Activated CD4-positive, alpha-beta T cell treated with anti-CD3 and anti-CD28 coated beads for 48 hours (primary cell): ENCODE measurements around the gene SPSB4.
A peak's percentile ranks its signal among the peaks of the same experiment; 100 is the strongest.
"Not testable (repeated sequence)": the region's sequence is repeated elsewhere in the genome, so short reads cannot be mapped to it uniquely, and the experiment has no call there.

Source experiments
- DNase-seq: peaks from one replicate; pipeline ENCODE4 v3.0.0-alpha.2; 2020

The SPSB4 gene

GRCh38 chr3:141096981-141097380 lies 45.8 kb downstream of the SPSB4 start:
- no peak for DNase-seq

GRCh38 chr3:141100112-141100511 lies 49.0 kb downstream of the SPSB4 start:
- no peak for DNase-seq

DNA sequence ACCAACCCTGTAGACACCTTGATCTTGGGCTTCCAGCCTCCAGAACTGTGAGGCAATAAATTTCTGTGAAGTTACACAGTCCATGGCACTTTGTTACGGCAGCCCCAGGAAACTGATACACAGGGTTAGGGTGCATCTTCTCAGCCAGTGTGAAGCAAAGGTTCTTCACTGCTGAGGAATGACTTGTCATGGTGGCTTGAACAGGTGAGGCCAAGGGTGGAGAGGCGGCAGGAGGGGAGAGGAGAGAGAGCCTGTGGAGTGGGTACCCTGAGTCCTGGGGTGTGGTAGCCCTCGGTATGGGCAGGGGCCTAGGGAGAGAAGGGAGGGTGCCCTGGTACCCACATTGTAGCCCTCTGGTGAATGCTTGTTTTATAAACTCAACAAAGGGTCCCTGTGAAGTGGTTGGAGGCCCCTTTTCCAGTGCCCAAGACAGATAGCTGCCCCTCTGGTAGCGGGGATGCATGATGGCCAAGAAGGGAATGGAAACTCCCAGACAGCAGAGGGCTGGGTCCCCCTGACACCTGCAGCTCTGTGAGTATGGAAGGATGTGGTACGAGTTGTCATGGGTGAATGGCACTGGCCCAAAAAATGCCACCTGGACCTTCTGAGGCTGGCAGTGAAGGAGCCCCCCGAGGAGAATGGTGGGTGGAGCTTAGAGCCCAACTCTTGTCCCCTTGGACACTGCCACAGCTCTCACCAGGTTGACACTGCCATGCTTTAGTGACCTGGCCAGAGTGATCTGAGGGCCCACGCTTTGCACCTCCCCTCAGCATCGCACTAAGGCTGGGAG lies 49.6 kb downstream of the SPSB4 start:
- DNase-seq, result no peak

- no peak for DNase-seq
These were observed 51.2 kb downstream of the SPSB4 start for GRCh38 chr3:141102372-141102771.

DNA sequence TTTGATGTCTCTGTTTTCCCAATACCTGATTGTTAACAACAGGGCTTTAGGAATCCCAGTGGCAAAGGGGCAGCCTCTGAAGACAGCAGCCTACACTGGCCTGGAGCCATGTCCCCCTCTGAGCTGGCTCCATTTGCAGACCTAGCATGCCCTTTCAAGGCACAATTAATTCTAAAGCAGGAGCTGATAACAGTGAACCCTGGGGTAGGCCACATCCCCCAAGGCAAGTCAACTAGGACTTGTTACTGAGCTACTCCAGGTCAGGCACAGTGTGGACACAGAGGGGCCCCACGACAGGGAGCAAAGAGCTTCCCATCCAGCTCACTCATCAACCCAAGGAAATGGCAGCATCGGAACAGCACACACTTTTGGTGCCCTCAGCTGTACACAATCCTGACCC lies 51.9 kb downstream of the SPSB4 start:
- DNase-seq, result no peak

GRCh38 chr3:141103503-141103902 lies 52.4 kb downstream of the SPSB4 start:
- DNase-seq, result no peak

DNA sequence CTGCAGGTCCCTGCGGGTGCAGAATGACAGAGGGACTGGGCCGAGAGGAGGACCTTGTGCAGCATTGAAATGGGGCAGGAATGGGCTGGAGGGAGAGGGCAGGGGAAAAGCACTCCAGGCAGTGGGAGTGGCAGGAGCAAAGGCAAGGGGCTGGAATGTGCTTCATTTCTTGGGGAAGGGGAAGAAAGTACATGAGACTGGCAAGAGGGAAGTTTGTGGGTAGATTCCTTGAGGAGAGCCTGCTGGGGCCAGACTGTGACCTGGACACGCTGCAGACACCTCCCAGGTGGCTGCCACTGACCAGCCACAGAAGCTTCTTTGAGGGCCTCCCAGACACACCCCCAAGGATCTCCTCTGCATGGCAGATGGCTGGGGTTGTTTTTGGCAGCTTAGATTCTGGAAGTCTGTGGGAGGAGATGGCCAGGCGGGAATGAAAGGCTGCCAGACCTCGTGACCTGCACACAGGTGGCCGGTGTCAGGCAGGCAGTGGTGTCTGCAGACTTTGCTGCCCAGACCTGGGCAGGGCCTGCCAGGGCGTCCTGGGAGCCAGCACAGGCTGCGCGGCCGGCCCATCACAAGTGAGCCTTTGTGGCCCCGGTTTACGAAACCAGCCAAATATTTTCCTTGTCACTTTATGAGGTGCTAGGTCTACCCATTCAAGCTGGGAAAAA lies 53.1 kb downstream of the SPSB4 start:
- DNase-seq, result no peak

DNA sequence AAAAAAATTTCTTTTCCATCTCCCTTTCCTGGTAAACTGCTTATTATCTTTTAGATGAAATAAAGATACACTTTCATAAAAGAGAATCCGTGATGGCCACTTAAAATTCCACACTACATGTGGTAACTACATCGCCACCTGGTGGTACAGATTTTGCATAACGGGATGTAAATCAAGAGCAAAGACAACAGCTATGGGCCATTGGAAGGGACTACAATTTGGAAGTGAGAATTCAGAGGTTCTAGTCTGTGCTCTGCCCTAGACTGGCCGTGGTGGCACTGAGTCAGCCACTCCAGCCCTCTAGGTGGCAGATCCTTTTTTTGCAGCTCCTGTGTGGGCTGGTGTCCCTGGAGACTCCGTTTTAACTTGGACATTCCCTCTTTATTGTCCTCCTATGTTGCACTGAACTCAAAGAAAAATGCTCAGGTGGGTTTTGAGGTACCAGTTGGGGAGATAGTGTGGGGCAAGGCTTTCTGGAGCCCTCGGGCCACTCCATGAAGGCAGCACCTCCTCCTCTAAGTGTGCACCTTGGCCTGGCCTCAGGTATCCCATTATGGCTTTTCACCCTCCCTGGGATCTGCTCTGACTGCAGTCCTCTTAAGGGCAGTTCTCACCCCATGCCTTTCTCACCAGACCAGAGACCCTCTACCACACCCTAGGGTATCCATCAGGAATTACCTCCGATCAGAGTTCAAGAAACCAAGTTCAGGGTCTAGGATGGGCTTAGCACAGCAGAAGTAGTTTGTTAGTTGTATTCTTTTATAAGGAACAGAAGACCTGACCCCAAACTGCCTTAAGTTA lies 54.9 kb downstream of the SPSB4 start:
- peak; percentile 74 for DNase-seq

- no peak for DNase-seq
These were observed 55.7 kb downstream of the SPSB4 start for GRCh38 chr3:141106842-141107241.

GRCh38 chr3:141108039-141108438 lies 56.9 kb downstream of the SPSB4 start:
- DNase-seq, result no peak

DNA sequence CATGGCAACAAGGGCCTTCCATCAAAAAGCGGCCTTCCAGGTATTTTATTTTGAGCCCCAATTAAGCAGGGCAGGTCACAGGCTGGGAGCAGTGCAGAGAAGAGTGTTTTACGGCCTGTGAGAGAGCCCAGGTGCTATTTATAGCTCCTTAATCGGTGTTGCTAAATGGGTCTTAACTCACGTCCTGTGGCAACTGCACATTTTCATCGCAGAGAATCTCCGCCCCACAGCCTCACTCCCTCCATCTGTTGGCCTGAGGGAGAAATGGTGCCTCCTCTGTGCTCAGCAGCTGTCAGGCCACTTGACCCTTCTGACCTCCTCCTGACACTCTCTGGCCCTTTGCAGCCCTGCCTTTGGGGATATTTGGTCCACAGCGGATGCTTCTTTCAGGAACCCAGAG lies 58.6 kb downstream of the SPSB4 start:
- no peak for DNase-seq

DNA sequence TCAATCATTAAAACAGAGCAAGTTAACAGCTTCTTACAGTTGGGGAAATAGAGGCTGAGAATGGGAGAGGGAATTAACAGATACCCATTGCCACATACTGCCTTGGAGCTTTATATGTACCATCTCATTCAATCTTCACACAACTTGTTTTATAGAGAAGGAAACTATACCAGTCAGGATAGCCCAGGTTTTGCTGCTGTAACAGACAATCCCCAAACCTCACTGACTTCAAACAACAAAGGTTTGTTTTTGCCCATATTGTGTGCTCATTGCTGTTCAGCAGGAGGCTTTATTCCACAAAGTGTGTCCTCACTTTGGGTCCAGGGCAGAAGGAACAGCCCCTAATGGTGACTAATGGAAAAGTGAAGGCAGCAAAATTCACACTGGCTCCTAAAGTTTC lies 59.2 kb downstream of the SPSB4 start:
- no peak for DNase-seq

GRCh38 chr3:141111364-141112155 lies 60.4 kb downstream of the SPSB4 start:
- no peak for DNase-seq

GRCh38 chr3:141112686-141113297 lies 61.6 kb downstream of the SPSB4 start:
- no peak for DNase-seq

DNA sequence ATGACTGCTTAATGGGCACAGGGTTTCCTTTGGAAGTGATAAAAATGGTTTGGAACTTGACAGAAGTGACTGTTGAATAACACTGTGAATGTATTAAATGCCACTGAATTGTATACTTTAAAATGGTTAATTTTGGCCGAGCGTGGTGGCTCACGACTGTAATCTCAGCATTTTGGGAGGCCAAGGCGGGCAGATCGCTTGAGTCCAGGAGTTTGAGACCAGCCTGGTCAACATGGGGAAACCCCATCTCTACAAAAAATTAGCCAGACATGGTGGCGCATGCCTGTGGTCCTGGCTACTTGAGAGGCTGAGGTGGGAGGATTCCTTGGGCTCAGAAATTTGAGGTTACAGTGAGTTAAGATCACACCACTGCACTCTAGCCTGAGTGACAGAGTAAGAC lies 62.5 kb downstream of the SPSB4 start:
- not testable (repeated sequence) for DNase-seq

GRCh38 chr3:141114179-141114745 lies 63.1 kb downstream of the SPSB4 start:
- no peak for DNase-seq

DNA sequence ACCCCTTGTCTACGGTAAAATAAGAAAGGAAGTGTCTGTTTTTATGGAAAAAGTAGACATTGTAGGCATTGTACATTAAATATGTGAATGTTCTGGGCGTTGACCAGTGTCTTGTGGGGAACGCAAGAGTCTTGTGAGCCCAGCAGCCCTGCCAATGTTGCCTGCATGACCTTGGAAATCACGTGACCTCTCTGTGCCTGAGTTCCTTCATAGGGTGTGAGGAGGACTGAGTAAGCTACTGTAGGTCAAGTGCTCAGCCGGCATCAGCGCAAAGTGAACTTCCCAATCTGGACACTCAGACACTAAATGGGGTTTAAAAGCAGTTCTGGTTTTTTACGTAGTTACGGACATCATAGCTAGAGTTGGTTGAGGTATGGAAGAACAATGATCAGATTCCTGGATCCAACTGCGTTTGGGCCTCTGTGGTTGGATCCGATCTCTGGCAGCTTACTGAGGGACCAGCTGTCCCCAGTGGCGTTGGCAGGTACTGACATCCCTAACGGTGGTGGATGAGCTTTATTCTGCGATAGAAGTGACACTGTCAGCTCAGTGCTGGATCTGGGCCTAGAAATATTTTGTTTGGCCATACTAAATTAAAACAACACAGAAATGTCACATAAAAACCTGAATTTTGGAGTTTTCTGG lies 63.8 kb downstream of the SPSB4 start:
- no peak for DNase-seq

DNA sequence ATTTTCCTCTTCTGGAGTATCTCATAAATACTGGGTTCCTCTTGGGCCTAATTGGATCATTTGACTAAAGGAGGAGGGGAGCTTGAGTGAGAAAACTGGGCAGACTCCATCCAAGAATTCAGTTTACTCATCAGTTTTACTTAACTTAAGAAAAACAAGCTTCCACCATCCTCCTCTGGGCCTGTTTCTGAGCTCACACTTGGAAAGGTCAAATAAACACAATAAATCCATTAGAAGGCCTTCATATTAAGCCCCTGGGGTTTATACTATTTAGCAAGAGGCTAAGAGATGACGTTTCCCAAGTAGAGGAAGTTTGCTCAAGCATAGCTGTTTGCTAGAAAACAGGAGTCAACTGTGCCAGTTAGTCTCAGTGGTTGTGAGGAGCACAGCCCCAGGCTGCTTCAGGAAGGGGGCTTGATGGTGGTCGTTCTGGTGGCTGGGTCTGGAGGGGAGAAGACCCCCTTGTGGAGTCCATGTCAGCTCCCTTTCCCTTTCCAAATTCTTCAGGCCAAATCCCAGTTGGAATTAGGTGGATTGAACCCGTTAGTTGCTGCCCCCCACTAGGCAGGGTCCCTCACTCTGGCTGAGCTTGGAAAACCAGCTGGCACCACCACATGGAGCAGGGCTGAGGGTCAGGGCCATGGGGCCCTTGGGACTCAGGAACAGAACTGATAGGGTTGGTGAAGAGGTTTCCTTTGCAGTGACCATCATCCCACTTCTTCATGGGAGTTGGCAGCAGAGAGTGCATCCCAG lies 64.8 kb downstream of the SPSB4 start:
- DNase-seq, result no peak

DNA sequence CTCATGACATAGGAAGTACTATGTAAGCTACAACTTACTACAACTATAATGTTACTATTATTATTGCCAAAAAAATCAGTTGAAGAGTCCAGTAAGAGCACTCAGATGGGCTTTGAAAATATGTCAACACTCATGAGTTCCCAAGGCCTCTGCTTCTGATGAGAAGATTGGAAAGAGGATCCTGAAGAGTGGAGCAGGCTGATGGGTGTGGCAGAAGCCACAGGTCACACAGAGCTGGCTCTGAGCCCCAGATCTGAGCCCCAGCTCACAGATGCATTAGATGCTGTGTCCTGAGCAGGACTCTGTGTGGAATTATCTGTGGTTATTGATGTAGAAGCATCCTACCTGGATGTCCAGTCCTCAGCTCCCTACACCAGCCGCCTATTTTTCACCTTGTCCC lies 65.6 kb downstream of the SPSB4 start:
- DNase-seq, result no peak

GRCh38 chr3:141117982-141118381 lies 66.8 kb downstream of the SPSB4 start:
- not testable (repeated sequence) for DNase-seq
